Astrocyte of the hippocampus (primary cell): Measurements from ENCODE around the gene AKAP4.
A peak's percentile ranks its signal among the peaks of the same experiment; 100 is the strongest.

Source experiments
- DNase-seq: peaks from one replicate; pipeline ENCODE4 v3.0.0; 2011; ENCODE audit warnings: low read depth, low spot score

AKAP4 gene, protein sequence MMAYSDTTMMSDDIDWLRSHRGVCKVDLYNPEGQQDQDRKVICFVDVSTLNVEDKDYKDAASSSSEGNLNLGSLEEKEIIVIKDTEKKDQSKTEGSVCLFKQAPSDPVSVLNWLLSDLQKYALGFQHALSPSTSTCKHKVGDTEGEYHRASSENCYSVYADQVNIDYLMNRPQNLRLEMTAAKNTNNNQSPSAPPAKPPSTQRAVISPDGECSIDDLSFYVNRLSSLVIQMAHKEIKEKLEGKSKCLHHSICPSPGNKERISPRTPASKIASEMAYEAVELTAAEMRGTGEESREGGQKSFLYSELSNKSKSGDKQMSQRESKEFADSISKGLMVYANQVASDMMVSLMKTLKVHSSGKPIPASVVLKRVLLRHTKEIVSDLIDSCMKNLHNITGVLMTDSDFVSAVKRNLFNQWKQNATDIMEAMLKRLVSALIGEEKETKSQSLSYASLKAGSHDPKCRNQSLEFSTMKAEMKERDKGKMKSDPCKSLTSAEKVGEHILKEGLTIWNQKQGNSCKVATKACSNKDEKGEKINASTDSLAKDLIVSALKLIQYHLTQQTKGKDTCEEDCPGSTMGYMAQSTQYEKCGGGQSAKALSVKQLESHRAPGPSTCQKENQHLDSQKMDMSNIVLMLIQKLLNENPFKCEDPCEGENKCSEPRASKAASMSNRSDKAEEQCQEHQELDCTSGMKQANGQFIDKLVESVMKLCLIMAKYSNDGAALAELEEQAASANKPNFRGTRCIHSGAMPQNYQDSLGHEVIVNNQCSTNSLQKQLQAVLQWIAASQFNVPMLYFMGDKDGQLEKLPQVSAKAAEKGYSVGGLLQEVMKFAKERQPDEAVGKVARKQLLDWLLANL

DNA sequence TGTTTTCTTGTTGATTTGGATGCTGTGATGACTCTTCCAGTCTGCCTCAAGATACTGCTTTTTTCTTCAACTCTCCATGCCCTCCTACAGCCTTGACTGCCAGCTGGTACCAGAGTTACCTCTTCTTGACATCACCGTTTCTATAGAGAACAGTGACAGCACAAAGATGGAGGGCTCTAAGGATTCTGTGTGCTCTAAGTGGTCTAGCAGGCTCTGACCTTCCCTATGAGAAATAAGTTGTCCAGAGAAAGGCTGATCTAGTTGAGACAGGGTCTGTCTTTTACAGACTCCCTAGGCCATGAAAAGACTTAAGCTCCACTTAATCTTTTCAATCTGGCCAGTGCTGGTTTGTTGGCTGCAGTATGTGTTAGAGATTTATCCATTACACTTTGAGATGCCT, at the start of gene AKAP4:
Gene AKAP4 (minus strand): TSS at position 101 of the 400 bp plus-strand sequence. CDS start 118 bp downstream, outside the sequence.
- DNase-seq, result no peak

DNA sequence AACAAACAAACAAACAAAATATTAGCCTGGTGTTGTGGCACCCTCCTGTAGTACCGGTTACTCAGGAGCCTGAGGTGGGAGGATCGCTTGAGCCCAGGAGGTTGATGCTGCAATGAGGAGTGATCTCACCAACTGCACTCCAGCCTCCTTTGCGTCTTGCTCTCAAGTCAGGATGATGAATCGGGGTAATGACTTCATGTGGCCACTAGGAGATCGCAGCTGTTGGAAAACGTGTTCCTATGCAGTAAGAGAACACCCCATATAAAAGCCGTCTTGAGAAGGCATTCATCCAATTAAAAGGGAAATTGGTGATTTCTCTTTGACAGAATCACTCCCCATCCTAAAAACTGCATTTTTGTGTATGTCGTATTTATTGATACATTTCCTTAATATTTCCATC, 10.7 kb upstream of the AKAP4 start:
- DNase-seq, result no peak

DNA sequence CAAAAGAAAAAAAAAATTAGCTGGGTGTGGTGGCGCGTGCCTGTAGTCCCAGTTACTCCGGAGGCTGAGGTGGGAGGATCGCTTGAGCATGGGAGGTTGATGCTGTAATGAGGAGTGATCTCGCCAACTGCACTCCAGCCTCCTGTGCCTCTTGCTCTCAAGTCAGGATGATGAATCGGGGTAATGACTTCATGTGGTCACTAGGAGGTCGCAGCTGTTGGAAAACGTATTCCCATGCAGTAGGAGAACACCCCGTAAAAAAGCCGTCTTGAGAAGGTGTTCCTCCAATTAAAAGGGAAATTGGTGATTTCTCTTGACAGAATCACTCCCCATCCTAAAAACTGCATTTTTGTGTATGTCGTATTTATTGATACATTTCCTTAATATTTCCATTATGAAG, 5.9 kb upstream of the AKAP4 start:
- no peak for DNase-seq

DNA sequence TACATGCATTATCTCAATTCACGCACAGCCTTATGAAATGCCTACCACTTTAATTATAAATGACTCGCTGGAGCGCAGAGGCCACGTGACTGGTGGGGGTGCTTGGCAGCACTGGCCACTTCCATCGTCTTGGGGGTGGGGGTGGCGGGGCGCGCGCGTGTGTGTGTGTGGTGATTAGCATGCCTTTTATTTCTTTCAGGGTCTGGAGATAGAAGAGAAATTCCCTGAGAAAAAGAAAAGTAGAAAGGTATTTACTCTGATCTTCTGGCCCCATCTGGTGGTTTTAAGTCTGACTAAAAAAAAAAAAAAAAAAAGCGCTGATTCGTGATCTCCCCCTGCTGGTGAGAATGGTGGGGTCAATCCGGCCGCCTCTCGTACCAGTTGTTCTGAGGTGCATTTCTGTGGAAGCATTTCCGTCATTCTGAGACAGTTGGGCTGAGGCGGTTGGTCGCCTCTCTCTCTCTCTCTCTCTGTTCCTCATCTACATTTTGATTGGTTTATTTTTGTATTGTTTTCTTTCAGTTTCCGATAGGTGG, 3.6 kb upstream of the AKAP4 start, which contains the start of gene CCNB3:
Gene CCNB3 (plus strand): TSS at position 402 of the 536 bp plus-strand sequence. CDS start 80,399 bp downstream, outside the sequence.
- DNase-seq, result peak; percentile 70

DNA sequence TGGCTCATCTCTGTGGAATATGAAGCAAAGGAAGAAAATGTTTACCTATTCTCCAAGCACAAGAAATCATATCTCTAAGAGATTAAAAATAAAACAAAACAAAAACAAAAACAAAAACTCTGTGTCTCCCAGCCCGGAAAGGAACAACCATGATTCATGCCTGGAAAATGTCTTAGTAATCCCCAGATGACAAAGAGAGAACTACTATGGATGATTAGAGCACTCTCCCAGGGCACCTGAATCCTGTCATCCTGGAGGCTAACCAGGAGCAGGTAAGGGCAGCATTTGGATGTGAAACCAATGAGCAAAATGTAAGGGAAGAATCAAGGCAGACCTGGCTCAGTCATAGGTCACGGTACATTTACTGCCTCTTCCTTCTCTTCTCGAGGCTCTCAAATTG, 1.7 kb upstream of the AKAP4 start:
- peak; percentile 5 for DNase-seq

DNA sequence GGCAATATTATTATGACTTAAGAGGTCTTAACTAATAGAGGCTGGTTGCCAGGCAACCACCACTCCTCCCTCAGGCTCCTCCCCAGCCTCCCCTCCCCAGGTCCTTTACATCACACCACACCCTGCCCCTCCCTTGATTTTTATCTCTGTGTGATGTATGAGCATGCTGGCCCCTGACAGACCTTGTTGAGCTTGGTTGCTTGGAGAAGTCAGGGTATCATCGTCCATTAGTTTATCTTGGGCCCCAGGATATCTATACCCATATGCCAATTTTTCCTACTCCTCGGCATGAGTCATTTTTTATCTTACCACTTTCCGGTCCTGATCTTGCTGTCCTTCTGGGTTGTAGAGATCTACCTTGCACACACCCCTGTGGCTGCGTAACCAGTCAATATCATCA, 2.5 kb downstream of the AKAP4 start:
- DNase-seq, result no peak

DNA sequence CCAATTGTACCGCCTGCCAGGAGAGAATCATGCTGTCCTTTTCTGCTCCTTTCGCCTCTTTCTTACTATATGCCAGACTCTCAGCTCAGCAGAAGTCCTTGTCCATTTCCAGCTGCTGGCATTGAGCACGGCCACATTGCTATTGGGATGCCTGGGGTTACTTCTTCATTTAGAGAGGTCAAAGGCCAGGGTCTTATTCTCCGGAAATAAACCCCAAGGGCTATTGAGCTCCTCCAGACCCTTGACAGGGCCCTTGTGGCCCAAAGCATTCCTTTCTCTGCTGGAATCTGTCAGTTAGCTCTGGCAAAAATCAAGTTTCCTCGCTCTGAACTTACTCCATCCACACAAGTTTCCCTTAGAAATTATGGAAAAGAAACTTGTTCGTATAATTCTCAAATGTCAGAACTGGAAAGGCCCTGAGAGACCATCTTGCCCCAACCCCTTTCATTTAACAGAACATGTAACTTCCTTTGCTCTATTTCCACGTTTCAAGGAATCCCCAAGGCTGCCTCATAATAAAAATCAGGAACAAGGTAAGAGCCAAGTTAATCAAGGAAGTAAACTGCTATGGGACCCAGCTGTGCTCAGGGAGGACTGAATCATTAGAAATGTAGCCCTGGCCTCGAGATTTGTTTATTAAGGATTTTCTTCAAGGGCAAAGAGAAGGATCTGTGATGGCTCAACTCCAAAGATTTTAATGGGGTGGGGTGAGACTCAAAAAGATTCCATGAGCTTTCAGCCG, 11.8 kb downstream of the AKAP4 start:
- no peak for DNase-seq

DNA sequence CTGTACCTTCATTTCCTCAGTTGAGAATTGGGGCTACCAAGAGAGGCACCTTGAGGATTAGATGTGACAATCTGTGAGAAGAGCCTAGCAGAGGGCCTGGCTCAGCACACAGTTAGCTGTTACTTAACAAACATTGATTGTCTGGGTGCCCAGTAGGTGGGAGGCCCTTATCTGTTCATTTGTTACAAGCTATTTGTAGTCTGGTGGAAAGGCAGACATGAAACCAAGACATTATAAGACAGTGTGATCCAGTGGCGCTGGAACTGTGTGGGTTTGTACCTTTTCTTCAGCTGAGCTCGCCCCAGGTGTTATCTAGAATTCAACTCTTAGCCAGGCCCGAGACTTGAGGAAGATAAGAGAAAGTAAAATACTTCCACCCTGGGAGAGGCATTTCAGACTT, 16.9 kb downstream of the AKAP4 start:
- DNase-seq, result no peak

DNA sequence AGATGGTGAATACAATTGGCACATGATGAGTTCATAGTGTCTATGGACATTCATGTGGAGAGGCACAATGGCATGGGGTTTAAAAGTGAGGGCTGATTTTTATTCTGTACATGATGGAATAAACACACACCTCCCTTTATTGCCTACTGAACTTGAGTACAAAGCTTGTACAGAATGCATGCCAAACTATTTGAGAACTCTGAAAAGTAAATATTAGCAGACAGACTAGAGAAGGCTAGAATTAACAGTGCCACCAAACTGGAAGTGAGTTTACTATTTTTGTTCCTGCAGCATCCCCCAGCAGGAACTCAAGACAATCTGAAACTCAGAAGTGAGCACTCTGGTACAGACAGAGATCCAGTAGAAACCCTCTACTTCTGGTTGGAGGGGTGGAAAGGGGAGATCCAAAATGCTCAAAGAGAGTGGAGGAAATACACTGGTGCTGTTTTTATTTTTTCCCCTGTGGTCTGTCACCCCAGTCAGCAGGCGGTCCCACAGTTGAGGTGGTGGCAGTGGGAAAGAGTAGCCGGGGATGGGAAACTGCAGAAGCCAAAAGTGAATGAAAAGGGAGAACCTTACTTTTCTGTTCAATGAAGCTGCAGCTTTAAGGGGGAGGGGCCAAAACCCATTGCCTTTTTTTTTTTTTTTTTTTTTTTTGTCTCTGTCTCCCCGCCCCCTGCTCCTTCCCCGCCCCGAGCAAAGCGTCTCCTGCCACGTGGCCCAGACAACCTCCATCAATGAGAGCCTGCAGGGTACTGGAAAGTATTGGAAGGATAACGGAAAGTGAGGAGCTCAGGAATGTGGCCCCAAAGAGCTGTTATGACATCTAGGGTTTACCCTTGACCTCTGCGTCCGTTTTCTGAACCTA, 20.5 kb downstream of the AKAP4 start:
- no peak for DNase-seq

DNA sequence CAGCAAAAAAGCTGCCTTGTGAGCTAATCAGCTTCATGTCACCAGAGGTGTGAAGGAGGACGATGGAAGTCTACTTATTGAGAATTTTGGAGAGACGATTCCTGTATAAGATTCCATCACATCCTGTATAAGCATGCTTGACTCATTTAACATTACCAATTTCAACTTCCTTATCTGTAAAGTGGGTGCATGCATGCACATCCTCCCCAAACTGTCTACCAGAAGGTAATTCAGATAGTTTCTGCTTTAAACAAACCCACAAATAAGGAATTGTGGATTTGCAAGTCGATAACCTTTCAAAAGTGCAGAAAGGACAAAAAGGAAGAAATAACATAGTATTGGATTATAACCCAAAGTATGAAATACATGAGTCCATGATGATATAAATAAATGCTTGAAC, 31.1 kb downstream of the AKAP4 start:
- DNase-seq, result no peak

DNA sequence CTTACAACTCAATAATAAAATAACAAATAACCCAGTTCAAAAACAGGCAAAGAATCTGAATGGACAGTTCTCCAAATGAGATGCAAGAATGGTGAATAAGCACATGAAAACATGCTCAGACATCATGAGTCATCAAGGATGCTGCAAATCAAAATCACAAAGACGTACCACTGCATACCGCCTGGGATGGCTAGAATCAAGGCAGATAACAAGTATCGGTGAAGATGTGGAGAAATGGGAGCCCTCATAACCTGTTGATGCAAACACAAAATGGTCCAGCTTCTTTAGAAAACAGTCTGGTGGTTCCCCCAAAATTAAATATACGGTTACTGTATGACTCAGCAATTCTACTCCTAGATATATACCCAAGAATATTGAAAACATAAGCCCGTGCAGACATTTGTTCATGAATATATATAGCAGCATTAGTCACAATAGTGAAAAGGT, 32.5 kb downstream of the AKAP4 start:
- DNase-seq, result peak; percentile 20

DNA sequence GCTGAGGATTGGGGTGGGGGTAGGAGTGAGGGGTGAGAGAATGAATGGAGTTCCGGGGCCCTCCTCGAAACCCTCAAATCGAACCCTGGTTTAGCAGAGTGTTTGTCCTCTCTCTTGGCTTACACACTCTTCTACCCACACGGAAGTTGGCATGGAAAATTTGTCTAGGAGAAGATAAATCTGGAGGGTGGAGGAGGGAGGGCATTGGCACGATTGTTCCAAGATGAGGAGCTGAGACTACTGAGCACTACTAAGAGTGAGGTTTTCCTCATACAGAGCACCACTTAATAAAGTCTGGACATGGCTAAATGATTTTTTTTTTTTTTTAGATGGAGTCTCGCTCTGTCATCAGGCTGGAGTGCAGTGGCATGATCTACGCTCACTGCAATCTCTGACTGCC, 33.4 kb downstream of the AKAP4 start:
- no peak for DNase-seq

DNA sequence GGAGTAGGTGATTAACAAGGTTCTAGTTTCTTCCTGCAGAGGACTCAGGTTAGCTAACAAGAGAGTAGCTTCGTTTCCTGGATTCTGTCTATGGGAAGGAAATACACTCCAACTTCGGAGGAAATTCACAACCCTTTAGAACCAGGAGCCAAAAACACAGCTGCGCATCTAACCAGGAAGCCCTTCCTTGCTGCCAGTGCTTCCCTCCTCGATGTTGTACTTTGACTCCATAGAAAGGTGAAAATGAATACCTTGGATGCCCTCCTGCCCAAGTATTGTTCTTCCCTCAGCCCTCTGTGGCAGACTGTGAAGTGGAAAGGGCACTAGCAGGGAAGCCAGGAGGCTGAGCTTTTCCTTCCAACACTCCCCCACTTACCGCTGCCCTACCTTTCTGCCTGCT, 35.1 kb downstream of the AKAP4 start:
- no peak for DNase-seq

DNA sequence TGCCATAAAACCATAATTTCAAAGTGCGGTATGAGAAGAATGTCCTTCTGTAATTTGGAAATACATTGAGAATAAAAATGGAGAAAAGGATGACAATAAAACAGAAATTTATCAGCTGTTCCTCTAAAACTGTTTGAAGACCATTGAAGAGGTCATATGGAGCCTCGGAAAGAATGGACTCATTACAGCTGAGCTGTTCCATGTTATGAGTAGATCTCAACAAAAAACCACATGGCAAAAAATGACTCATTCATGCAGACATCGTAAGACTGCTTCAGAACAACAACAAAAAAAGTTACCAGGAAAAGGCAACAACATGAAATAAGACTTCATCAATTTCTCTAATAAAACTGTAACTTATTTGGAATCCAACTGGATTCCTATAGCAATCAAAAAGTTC, 39.7 kb downstream of the AKAP4 start:
- DNase-seq, result no peak

DNA sequence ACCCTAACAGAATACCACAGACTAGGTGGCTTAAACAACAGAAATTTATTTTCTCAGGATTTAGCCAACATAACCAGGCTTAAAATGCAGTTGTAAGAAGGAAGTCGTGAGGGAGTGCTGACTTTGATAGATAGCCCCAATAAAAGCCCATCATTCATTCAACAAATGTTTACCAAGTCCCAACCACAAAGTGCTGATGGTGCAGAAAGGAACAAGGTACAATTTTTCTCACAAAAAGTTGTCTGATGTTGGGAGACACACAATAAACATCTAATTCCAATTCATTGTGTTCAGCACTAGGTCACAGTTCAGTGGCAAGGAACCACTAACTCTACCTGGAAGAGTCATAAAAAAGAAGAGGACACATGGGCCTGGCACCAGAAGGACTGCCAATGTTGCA, 42.2 kb downstream of the AKAP4 start:
- no peak for DNase-seq

DNA sequence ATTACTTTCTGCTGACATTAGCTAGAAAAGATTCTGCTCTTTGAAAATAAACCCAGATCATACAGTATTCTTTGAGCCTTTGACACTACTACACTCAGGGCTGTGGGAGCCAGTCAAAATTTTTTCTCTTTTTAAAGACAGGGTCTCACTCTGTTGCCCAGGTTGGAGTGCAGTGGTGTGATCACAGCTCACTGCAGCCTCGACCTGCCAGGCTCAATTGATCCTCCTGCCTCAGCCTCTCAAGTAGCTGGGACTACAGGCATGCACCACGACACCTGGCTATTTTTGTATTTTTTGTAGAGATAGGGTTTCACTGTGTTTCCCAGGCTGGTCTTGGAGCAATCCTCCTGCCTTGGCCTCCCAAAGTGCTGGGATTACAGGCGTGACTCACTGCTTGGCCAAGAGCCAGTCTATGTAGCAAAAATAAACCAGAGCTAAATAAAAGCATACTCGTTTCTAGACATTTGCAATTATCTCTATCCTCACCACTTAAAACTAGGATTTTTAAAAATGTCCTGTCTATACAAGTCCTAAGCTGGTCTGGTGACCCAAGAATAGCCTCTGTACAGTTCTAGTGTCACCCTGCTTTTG, 43.2 kb downstream of the AKAP4 start:
- no peak for DNase-seq

DNA sequence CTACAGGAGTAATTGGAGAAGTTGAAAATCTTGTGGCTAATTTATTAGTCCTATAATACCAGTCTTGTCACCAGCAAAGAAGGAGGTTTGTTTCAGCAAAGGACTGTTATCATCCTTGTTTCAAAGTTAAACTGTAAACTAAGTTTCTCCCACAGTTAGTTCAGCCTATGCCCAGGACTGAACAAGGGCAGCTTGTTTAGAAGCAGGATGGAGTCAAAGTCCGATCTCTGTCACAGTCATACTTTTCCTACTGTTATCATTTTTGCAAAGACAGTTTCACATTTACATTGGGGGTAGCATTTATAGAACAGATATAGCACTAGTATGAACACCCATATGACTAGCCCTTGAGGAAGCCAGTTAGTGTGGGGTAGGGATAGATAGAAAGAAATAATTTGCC, 46.4 kb downstream of the AKAP4 start:
- no peak for DNase-seq

DNA sequence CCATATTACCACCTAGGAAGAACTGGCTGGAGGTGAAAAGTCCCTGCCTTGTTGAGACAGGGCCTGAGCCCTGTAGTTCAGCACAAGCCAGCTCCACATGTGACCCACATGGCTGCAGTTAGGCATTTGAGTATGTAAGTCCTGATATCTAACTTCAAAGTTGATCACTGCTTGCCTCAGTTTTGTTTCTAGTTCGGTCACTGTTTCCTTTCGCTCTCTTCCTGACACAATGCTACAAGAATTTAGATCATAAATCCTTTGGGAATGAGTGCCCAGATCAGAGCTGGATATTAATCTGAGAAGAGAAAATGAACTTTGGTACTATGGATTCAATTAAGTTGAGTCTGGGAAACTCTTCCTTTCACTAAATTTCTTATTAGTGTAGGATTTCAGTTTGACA, 48.4 kb downstream of the AKAP4 start:
- DNase-seq, result no peak

DNA sequence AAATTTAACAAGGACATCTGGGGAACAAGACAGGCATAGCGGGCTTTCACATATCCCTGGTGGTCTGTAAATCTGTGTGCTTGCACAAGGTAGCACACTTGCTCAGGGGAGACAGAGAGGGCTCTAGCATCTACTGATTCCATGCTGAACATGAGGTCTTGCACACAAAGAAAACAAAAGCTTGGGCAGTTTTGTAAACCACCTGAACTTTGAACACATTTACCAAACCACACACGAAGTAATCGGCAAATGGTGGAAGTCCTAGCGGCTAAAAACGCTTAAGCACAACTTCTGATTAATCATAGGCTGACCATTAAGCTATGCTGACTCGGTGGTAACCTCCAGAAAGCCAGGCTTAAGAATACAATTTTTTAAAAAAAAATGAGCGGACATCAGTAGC, 52.8 kb downstream of the AKAP4 start:
- DNase-seq, result no peak
